Left colon (tissue), 2 donors: ENCODE data around the gene ELOVL3. TPM values are rescaled to one million over a fixed set of nuclear protein-coding genes. Genes with fewer than 3 reads are reported as not detected.

Experiments
- total RNA-seq, 2 donors: library from RNA; stranded (reverse); fragmentation: NEBNext Ultra II Directional; extraction: Animal tissue kit (Norgen Biotek cat#: 25700); gene quantifications; one replicate each; pipeline ENCODE4 v1.2.1, GENCODE V29; 2021
- donor health status: DM: no; HTN: no; CAD: no.
- donor health status: DM: yes; HTN: yes; CAD: no.

ELOVL3 gene
- total RNA-seq, 2 donors from 2014 or later: not detected

Other genes starting within 250 kb of the ELOVL3 start
- 10 to 100 TPM; 28.6 to 37.3 TPM for gene ARMH3, start 170.1 kb upstream of the ELOVL3 start, total RNA-seq
- 10 to 100 TPM; 20.3 to 25.0 TPM for gene HPS6, start 160.9 kb upstream of the ELOVL3 start, total RNA-seq
- gene LDB1, start 105.9 kb upstream of the ELOVL3 start, total RNA-seq: 10 to 100 TPM; 29.5 to 34.6 TPM
- 10 to 100 TPM; 14.4 to 22.1 TPM for gene PPRC1, start 93.3 kb upstream of the ELOVL3 start, total RNA-seq
- 10 to 100 TPM; 30.2 to 41.5 TPM for gene NOLC1, start 73.9 kb upstream of the ELOVL3 start, total RNA-seq
- not detected for gene PITX3, start 15.2 kb downstream of the ELOVL3 start, total RNA-seq
- gene GBF1, start 19.2 kb downstream of the ELOVL3 start, total RNA-seq: 10 to 100 TPM; 52.3 to 64.3 TPM
- gene NFKB2, start 169.4 kb downstream of the ELOVL3 start, total RNA-seq: 10 to 100 TPM; 17.0 to 37.6 TPM
- 10 to 100 TPM in 1 of 2 donors, 1 to 10 TPM in 1; 4.1 to 26.1 TPM for gene PSD, start 192.5 kb downstream of the ELOVL3 start, total RNA-seq
- 10 to 100 TPM; 22.5 to 27.8 TPM for gene FBXL15, start 194.5 kb downstream of the ELOVL3 start, total RNA-seq
- gene CUEDC2, start 206.3 kb downstream of the ELOVL3 start, total RNA-seq: 10 to 100 TPM; 25.4 to 27.8 TPM
- gene C10orf95, start 225.2 kb downstream of the ELOVL3 start, total RNA-seq: 1 to 10 TPM; 2.1 to 2.2 TPM